SU-DHL-6 (cell line): Measurements from ENCODE around the gene DOCK1.

Experiments used
- H2AFZ ChIP-seq: fragments of 200-600 bp; sonication (generic); 2 replicates; pipeline ENCODE4 v1.6.1; 2014; ENCODE audit warnings: low read depth, mild to moderate bottlenecking, moderate library complexity, mixed read lengths, antibody characterized with exemption, low read length; ENCODE audit not compliant: severe bottlenecking
- H3F3A ChIP-seq: fragments of 200-600 bp; shearing (Covaris generic); 2 replicates; pipeline ENCODE4 v1.6.0; 2016; ENCODE audit warnings: antibody characterized with exemption, mild to moderate bottlenecking; ENCODE audit not compliant: insufficient read depth
- H3K27ac ChIP-seq: fragments of 200-600 bp; sonication (generic); 2 replicates; pipeline ENCODE4 v1.5.1; 2016; ENCODE audit warnings: low read depth, mild to moderate bottlenecking, low read length, moderate library complexity, mixed read lengths
- H3K27me3 ChIP-seq: fragments of 200-600 bp; sonication (generic), shearing (Covaris generic); 2 replicates; pipeline ENCODE4 v1.6.0; 2014; ENCODE audit warnings: mild to moderate bottlenecking, low read length
- H3K36me3 ChIP-seq: fragments of 200-600 bp; sonication (generic); 2 replicates; pipeline ENCODE4 v1.6.1; 2014; ENCODE audit warnings: mild to moderate bottlenecking, low read length, mixed read lengths
- H3K4me2 ChIP-seq: fragments of 300-600, 200-600 bp; shearing (Covaris generic), sonication (generic); 2 replicates; pipeline ENCODE4 v1.6.0; 2014; ENCODE audit warnings: low read length, low read depth, mild to moderate bottlenecking; ENCODE audit not compliant: poor library complexity, severe bottlenecking
- H3K4me3 ChIP-seq: fragments of 200-600 bp; sonication (generic); 2 replicates; pipeline ENCODE4 v1.5.1; 2014; ENCODE audit warnings: antibody characterized with exemption, low read length, mild to moderate bottlenecking, mixed read lengths; ENCODE audit not compliant: insufficient read depth, poor library complexity, severe bottlenecking
- H3K79me2 ChIP-seq: fragments of 200-600 bp; sonication (generic); 2 replicates; pipeline ENCODE4 v1.6.1; 2014; ENCODE audit warnings: mild to moderate bottlenecking, low read length, moderate library complexity; ENCODE audit not compliant: insufficient read depth
- H3K9ac ChIP-seq: fragments of 200-600 bp; sonication (generic); 2 replicates; pipeline ENCODE4 v1.7.0; 2014; ENCODE audit warnings: mild to moderate bottlenecking, low read length
- H3K9me2 ChIP-seq: fragments of 200-600 bp; sonication (generic); replicated peaks from 2 replicates; pipeline ENCODE4 v1.6.1; 2014; ENCODE audit warnings: low read length; ENCODE audit not compliant: insufficient read depth
- H3K9me3 ChIP-seq: fragments of 200-600 bp; sonication (generic); 2 replicates; pipeline ENCODE4 v1.6.1; 2014; ENCODE audit warnings: low read length, mixed read lengths; ENCODE audit not compliant: insufficient read depth
- H4K20me1 ChIP-seq: fragments of 200-600 bp; sonication (generic); 2 replicates; pipeline ENCODE4 v1.6.1; 2014; ENCODE audit warnings: low read depth, mild to moderate bottlenecking, antibody characterized with exemption, low read length, moderate library complexity, mixed read lengths
- CTCF ChIP-seq: fragments of 200-600 bp; sonication (generic); IDR thresholded peaks from one replicate; pipeline ENCODE4 v1.5.1; 2017; ENCODE audit warnings: antibody characterized with exemption, mild to moderate bottlenecking, low read length, moderate library complexity; ENCODE audit not compliant: insufficient read depth, poor library complexity, severe bottlenecking
- EZH2phosphoT487 ChIP-seq: fragments of 200-600 bp; sonication (generic), shearing (Covaris generic); conservative IDR thresholded peaks from 2 replicates; pipeline ENCODE4 v1.6.1; 2018; ENCODE audit warnings: mild to moderate bottlenecking, antibody characterized with exemption, low read length, moderate library complexity, mixed read lengths

DOCK1 gene

GRCh38 chr10:127242914-127243313 lies 337.7 kb downstream of the DOCK1 start:
- Histone ChIP-seq H2AFZ (no peak overlapping the region), H3K9me2 (no peaks in the 10 kb centered on the region), H3K27ac (no peak overlapping the region), H4K20me1 (no peaks in the 10 kb centered on the region), H3F3A (no peaks in the 10 kb centered on the region), H3K79me2 (no peaks in the 10 kb centered on the region), H3K27me3 (no peaks in the 10 kb centered on the region), H3K36me3 (no peaks in the 10 kb centered on the region), H3K9ac (no peak overlapping the region), H3K4me2 (no peak overlapping the region), H3K4me3 (no peak overlapping the region), H3K9me3 (no peaks in the 10 kb centered on the region)
- no peak for TF ChIP-seq EZH2phosphoT487

DNA sequence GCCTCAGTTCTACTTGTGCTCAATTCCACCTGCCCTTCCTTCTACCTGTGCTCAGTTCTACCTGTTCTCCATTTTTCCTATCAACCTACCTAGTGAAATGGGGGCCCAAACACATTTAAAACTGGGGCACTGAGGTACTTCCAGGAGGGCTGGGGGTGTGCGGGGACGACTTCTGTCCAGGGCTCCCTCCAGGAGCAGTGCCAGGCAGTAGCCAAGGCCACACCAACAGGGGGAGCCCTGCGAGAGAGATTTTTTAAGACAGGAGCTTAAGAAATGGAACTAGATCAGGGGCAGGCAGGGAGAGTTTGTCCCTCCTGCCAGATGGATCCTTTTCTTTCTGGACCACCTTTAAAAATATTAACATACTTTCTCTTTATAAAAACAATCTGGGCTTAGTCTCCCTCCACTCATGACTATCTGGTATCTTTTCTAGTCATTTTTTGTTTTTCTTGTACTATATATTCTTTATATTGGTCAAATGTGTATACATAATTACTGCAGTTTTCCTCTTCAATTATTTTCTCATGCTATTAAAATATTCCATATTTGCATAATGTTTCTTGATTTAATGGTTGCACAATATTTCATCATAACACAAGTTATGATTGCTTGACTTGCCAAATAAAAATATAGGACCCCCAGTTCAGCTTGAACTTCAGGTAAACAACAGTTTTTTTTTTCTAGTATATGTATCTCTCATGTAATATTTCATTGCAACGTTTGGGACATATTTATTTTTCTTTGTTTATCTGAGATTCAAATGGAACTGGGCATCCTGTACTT lies 338.5 kb downstream of the DOCK1 start:
- TF ChIP-seq CTCF: no peak
- no peak for TF ChIP-seq EZH2phosphoT487
- no peak overlapping the region for H2AFZ ChIP-seq
- H3K4me3 ChIP-seq: no peak overlapping the region

DNA sequence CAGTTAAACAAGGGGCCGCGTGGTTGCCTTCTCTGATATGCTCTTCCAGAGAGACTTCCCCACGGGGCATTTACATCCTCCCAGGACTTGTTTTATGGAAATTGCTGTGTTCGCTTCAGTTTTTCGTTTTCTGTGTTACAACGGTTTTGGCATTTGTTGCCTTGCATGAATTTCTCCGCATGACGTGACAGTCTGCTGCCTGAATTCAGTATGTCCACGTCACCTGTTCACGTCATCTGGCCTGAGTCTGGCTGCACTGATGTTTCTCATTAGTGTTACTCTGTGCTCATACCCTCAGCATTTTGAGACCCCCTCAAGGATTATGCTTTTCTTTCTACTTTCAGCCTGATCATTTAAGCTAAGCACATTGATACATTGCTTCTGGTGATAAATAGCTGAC lies 340.2 kb downstream of the DOCK1 start:
- Histone ChIP-seq H4K20me1 (no peaks in the 10 kb centered on the region), H3K4me3 (no peak overlapping the region), H3K27me3 (no peaks in the 10 kb centered on the region), H2AFZ (no peak overlapping the region), H3K36me3 (no peaks in the 10 kb centered on the region), H3K79me2 (no peaks in the 10 kb centered on the region), H3K4me2 (no peak overlapping the region), H3K9ac (no peak overlapping the region), H3K9me3 (no peaks in the 10 kb centered on the region), H3F3A (no peaks in the 10 kb centered on the region), H3K27ac (no peak overlapping the region), H3K9me2 (no peaks in the 10 kb centered on the region)
- TF ChIP-seq EZH2phosphoT487 (no peak), CTCF (no peak)

More for the DNA sequence above, 338.5 kb downstream of the DOCK1 start:
- H3F3A ChIP-seq: no peaks in the 10 kb centered on the region
- H3K27me3 ChIP-seq: no peaks in the 10 kb centered on the region
- H3K4me2 ChIP-seq: no peak overlapping the region
- no peak overlapping the region for H3K27ac ChIP-seq
- H3K79me2 ChIP-seq: no peaks in the 10 kb centered on the region
- no peaks in the 10 kb centered on the region for H3K9me2 ChIP-seq
- H4K20me1 ChIP-seq: no peaks in the 10 kb centered on the region
- no peaks in the 10 kb centered on the region for H3K36me3 ChIP-seq
- no peak overlapping the region for H3K9ac ChIP-seq
- no peaks in the 10 kb centered on the region for H3K9me3 ChIP-seq

DNA sequence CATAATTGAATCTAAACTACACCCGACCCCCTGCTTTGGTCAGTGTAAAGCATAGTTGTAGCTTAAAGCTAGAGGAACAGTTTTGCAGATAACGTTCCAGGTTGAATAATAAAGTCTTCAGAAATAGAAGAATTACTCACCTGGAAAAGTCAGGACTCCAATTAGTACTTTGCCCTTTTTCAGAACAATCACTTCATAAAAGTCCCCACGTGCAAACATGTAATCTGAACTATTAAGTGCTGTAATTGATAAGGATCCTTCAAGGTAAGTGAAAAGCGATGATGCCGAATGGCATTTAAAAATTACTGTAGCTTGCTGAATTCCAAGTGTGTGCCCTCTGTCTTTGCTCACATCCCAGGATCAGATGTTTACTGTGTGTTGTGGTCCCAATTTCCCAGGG lies 344.8 kb downstream of the DOCK1 start:
- no peaks in the 10 kb centered on the region for H4K20me1 ChIP-seq
- no peaks in the 10 kb centered on the region for H3K79me2 ChIP-seq
- H3K9me2 ChIP-seq: no peaks in the 10 kb centered on the region
- peaks cover 6% of the 10 kb centered on the region; the same call in 1 of the 2 replicates for H3K9me3 ChIP-seq
- no peaks in the 10 kb centered on the region for H3K27me3 ChIP-seq
- no peak overlapping the region for H3K27ac ChIP-seq
- TF ChIP-seq EZH2phosphoT487 (no peak), CTCF (no peak)
- no peak overlapping the region for H3K4me3 ChIP-seq
- no peak overlapping the region for H2AFZ ChIP-seq
- H3K4me2 ChIP-seq: no peak overlapping the region
- H3K9ac ChIP-seq: no peak overlapping the region
- no peaks in the 10 kb centered on the region for H3K36me3 ChIP-seq
- H3F3A ChIP-seq: no peaks in the 10 kb centered on the region
